SKM-1 treated with dmso at 0.1 percent for 144 hours (cell line): ENCODE measurements around the gene TANC2.

Source experiments
- DNase-seq: peaks from one replicate; lab custom pipeline; 2025; ENCODE audit not compliant: unreplicated experiment; lab: John Stamatoyannopoulos, UW

TANC2 gene

DNA sequence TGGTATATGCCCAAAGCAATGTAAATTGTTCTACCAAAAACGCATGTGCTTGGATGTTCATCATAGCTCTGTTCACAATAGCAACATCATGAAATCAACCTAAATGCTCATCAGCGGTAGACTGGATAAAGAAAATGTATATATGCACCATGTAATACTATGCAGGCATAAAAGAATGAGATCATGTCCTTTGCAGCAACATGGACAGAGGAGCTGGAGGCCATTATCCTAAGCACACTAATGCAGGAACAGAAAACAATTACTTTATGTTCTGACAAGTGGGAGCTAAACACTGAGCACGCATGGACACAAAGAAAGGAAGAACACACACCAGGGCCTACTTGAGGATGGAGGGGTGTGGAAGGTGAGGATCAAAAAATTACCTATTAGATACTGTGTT lies 33.7 kb downstream of the TANC2 start:
- no peak for DNase-seq

DNA sequence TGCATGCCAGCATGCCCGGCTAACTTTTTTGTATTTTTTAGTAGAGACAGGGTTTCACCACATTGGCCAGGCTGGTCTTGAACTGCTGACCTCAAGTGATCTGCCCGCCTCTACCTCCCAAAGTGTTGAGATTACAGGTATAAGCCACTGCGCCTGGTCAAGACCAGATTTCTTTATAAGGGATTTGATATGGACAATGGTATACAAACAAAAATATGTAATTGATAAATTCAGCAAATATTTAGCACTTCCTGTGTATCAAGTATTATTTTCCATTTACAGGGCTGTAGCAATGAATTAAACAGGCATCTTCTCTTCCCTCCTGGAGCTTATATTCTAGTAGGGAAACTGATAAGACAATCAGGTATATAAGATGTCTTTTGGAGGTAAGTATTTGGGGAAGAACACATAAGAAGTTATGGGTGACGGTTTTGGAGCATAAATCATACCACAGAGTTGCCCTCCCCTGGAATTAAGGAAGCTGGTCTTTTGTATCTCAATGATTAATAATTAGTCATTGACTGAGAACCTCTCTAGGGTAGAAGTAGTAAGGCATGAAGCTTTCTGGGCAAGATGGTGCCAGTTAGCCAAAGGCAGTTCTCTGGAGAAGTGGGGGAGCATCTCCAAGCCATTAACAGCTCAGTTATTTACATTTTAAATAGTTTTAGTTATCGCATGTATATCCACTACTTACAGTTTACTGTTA lies 35.8 kb downstream of the TANC2 start:
- no peak for DNase-seq

DNA sequence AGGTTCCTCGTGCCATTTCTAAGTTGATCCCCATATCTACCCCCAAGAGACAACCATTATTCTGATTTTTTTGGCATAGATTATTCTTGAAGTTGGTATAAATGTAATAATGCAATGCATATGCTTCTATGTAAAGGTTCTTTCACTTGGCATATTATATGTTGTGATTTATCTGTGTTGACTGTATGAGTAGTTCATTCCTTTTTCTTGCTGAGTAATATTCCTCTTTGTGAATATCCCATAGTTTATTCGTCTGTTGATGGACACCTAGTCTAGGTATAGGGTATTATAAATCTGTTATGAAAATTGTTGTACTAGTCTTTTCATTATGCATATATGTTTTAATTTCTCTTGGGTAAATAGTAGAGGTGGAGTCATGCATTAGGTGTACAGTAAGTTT lies 36.6 kb downstream of the TANC2 start:
- DNase-seq, result no peak

DNA sequence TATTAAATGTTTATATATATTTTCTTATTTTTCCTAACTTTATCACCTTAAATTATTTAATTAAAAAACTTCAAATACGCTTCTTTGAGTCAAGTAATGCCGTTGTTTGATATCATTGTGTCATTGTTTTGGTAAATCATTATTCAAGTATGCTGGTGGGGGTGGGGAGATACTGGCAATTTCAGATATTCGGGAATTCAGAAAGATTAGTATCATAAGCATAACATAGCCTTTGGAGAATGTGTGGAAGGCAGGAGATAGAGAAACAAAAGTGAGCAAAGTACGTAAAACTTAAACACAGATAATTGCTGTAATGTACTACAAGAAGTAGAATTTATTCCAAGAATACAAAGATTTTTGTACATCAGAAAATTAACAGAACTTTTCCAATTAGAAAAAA lies 49.8 kb downstream of the TANC2 start:
- no peak for DNase-seq
